H1 (cell line): ENCODE results near the gene SLC30A7. TPM values are rescaled to one million over a fixed set of nuclear protein-coding genes. Genes with fewer than 3 reads are reported as not detected.

ENCODE experiments used
- CTCF ChIA-PET: fragments of 300-600 bp; sonication (Branson Sonifier 250); formaldehyde crosslinking; loops from one replicate; lab custom pipeline; 2021; ENCODE audit not compliant: partially characterized antibody; lab: Charles Lee
- POLR2A ChIA-PET: fragments of 300-600 bp; sonication (Branson Sonifier 250); formaldehyde crosslinking; loops from one replicate; lab custom pipeline; 2021; ENCODE audit warnings: inconsistent platforms; ENCODE audit not compliant: partially characterized antibody; lab: Charles Lee
- DNase-seq, 2 experiments: peaks; one replicate each; pipeline versions ENCODE4 v3.0.0 to v3.0.0-alpha.2; 2010 to 2022; ENCODE audit warnings: low spot score in 2 of 2, low read depth in 1 of 2, mixed read lengths in 1 of 2
- FAIRE-seq: peaks from 2 replicates; lab custom pipeline; 2011; peaks lifted over from hg19 to GRCh38; lab: Jason Lieb, UNC
- H2AFZ ChIP-seq: 2 replicates; pipeline ENCODE4 v1.8.1; 2012; ENCODE audit warnings: low read length, inconsistent platforms
- H2AK5ac ChIP-seq: 2 replicates; pipeline ENCODE4 v1.6.1; 2013; ENCODE audit warnings: low read depth, low read length
- H2BK120ac ChIP-seq: replicated peaks from 2 replicates; pipeline ENCODE3; 2013; ENCODE audit warnings: low read depth, low read length, inconsistent platforms
- H2BK12ac ChIP-seq: 2 replicates; pipeline ENCODE4 v1.6.1; 2013; ENCODE audit warnings: low read depth, low read length
- H2BK15ac ChIP-seq: 2 replicates; pipeline ENCODE4 v1.6.1; 2013; ENCODE audit warnings: low read length
- H2BK20ac ChIP-seq: 2 replicates; pipeline ENCODE4 v1.6.1; 2013; ENCODE audit warnings: low read length
- H2BK5ac ChIP-seq: 2 replicates; pipeline ENCODE4 v1.6.1; 2013; ENCODE audit warnings: low read depth, low read length
- H3K14ac ChIP-seq: 2 replicates; pipeline ENCODE4 v1.6.1; 2013; ENCODE audit warnings: inconsistent platforms; ENCODE audit not compliant: insufficient read length
- H3K18ac ChIP-seq: 2 replicates; pipeline ENCODE4 v1.6.1; 2013; ENCODE audit warnings: low read length; ENCODE audit errors: extremely low read depth
- H3K23ac ChIP-seq: 2 replicates; pipeline ENCODE4 v1.6.1; 2013; ENCODE audit warnings: inconsistent platforms; ENCODE audit not compliant: insufficient read length
- H3K23me2 ChIP-seq: 2 replicates; pipeline ENCODE4 v1.6.1; 2013; ENCODE audit warnings: low read depth, low read length
- H3K27ac ChIP-seq: 2 replicates; pipeline ENCODE4 v1.6.1; 2011; ENCODE audit warnings: low read depth, low read length, inconsistent platforms
- H3K27me3 ChIP-seq, 4 experiments: replicated peaks in 1 of 4; 1 replicate in 1 of 4; 2 replicates in 3 of 4; pipeline versions ENCODE4 v1.6.1 to v1.8.1; 2011 to 2013; ENCODE audit warnings: low read length in 3 of 4, mild to moderate bottlenecking in 3 of 4, inconsistent platforms in 2 of 4, mixed read lengths in 2 of 4, moderate library complexity in 1 of 4; ENCODE audit not compliant: control insufficient read depth in 3 of 4, insufficient read depth in 3 of 4; ENCODE audit errors: extremely low read depth in 1 of 4
- H3K36me3 ChIP-seq, 4 experiments: 2 replicates each; pipeline versions ENCODE4 v1.6.1 to v1.8.1; 2011 to 2013; ENCODE audit warnings: mild to moderate bottlenecking in 4 of 4, low read length in 3 of 4, moderate library complexity in 2 of 4, control low read depth in 1 of 4, inconsistent platforms in 1 of 4; ENCODE audit not compliant: insufficient read depth in 4 of 4, control insufficient read depth in 2 of 4
- H3K4ac ChIP-seq: replicated peaks from 2 replicates; pipeline ENCODE3; 2013; ENCODE audit warnings: low read length, low read depth, mixed read lengths, inconsistent platforms; ENCODE audit not compliant: insufficient read length
- H3K4me1 ChIP-seq, 4 experiments: replicated peaks in 1 of 4; 1 replicate in 1 of 4; 2 replicates in 3 of 4; pipeline versions ENCODE4 v1.6.1 to v1.8.1; 2011 to 2013; ENCODE audit warnings: low read length in 3 of 4, inconsistent platforms in 2 of 4, mixed read lengths in 1 of 4; ENCODE audit not compliant: insufficient read depth in 4 of 4, control insufficient read depth in 3 of 4
- H3K4me2 ChIP-seq, 2 experiments: 2 replicates each; pipeline versions ENCODE4 v1.6.1 to v1.8.1; 2011 to 2013; ENCODE audit warnings: low read depth in 2 of 2, low read length in 2 of 2, control low read depth in 1 of 2, inconsistent platforms in 1 of 2, mild to moderate bottlenecking in 1 of 2; ENCODE audit not compliant: insufficient read depth in 1 of 2
- H3K4me3 ChIP-seq, 4 experiments: fragments of 200-600, 300-600 bp in 1 of 4; sonication (generic), shearing (Covaris generic), sonication (Bioruptor Twin) in 1 of 4; 2 replicates each; pipeline versions ENCODE4 v1.5.1 to v1.8.1; 2011 to 2016; ENCODE audit warnings: low read length in 4 of 4, low read depth in 3 of 4, control low read depth in 2 of 4, inconsistent platforms in 2 of 4, mild to moderate bottlenecking in 2 of 4, mixed read lengths in 1 of 4, moderate library complexity in 1 of 4; ENCODE audit not compliant: insufficient read depth in 2 of 4; ENCODE audit errors: extremely low read depth in 1 of 4
- H3K56ac ChIP-seq: replicated peaks from 2 replicates; pipeline ENCODE3; 2013; ENCODE audit warnings: low read depth, mild to moderate bottlenecking, mixed read lengths, low read length, inconsistent platforms; ENCODE audit not compliant: insufficient read length
- H3K79me1 ChIP-seq: 2 replicates; pipeline ENCODE4 v1.6.1; 2013; ENCODE audit warnings: low read depth, low read length, control low read depth
- H3K79me2 ChIP-seq, 2 experiments: 2 replicates each; pipeline versions ENCODE4 v1.6.1 to v1.8.1; 2012 to 2013; ENCODE audit warnings: low read length in 2 of 2, mild to moderate bottlenecking in 2 of 2, inconsistent platforms in 1 of 2; ENCODE audit not compliant: insufficient read depth in 2 of 2, control insufficient read depth in 1 of 2
- H3K9ac ChIP-seq, 4 experiments: replicated peaks in 1 of 4; 1 replicate in 1 of 4; 2 replicates in 3 of 4; pipeline versions ENCODE4 v1.6.1 to v1.8.1; 2011 to 2013; ENCODE audit warnings: low read depth in 3 of 4, low read length in 3 of 4, control low read depth in 2 of 4, mild to moderate bottlenecking in 2 of 4, moderate library complexity in 2 of 4, inconsistent platforms in 1 of 4; ENCODE audit errors: extremely low read depth in 1 of 4
- H3K9me3 ChIP-seq, 2 experiments: 2 replicates each; pipeline versions ENCODE4 v1.6.1 to v1.8.1; 2012 to 2013; ENCODE audit warnings: mild to moderate bottlenecking in 2 of 2, moderate library complexity in 2 of 2, control low read depth in 1 of 2, inconsistent platforms in 1 of 2, low read depth in 1 of 2, low read length in 1 of 2, mixed read lengths in 1 of 2; ENCODE audit not compliant: insufficient read depth in 2 of 2
- H4K20me1 ChIP-seq, 2 experiments: replicated peaks in 1 of 2; 2 replicates each; pipeline versions ENCODE3 to v1.8.1; 2011 to 2013; ENCODE audit warnings: inconsistent platforms in 2 of 2, low read length in 2 of 2, mild to moderate bottlenecking in 1 of 2; ENCODE audit not compliant: insufficient read depth in 2 of 2, control insufficient read depth in 1 of 2
- H4K5ac ChIP-seq: 2 replicates; pipeline ENCODE4 v1.6.1; 2013; ENCODE audit warnings: low read length, low read depth, mixed read lengths, inconsistent platforms; ENCODE audit not compliant: insufficient read length
- H4K8ac ChIP-seq: 2 replicates; pipeline ENCODE4 v1.8.0; 2013; ENCODE audit warnings: mild to moderate bottlenecking, moderate library complexity, low read length, inconsistent platforms; ENCODE audit not compliant: insufficient read depth; ENCODE audit errors: extremely low read depth
- H4K91ac ChIP-seq: replicated peaks from 2 replicates; pipeline ENCODE3; 2013; ENCODE audit warnings: low read length, mixed read lengths, inconsistent platforms; ENCODE audit not compliant: insufficient read length
- ASH2L ChIP-seq: fragments of 200-600, 300-600 bp; sonication (generic); IDR thresholded peaks from one replicate; pipeline ENCODE4 v1.7.1; 2017; ENCODE audit warnings: low read length
- CHD1 ChIP-seq: IDR thresholded peaks from 2 replicates; pipeline ENCODE4 v1.6.1; 2012; ENCODE audit warnings: low read depth, low read length, improper control_type of control experiment
- CREB1 ChIP-seq: IDR thresholded peaks from 2 replicates; pipeline ENCODE4 v1.6.1; 2012; ENCODE audit warnings: inconsistent platforms
- GTF2F1 ChIP-seq: IDR thresholded peaks from 2 replicates; pipeline ENCODE4 v1.6.1; 2012; ENCODE audit warnings: low read depth, low read length, improper control_type of control experiment, borderline replicate concordance
- HDAC6 ChIP-seq: IDR thresholded peaks from one replicate; pipeline ENCODE4 v1.7.1; 2012; ENCODE audit warnings: low read depth, mild to moderate bottlenecking, inconsistent platforms, low read length, moderate library complexity
- KDM1A ChIP-seq: fragments of 200-600, 300-600 bp; sonication (generic); IDR thresholded peaks from 2 replicates; pipeline ENCODE4 v1.7.1; 2016; ENCODE audit warnings: mild to moderate bottlenecking, low read length, borderline replicate concordance
- RBBP5 ChIP-seq: IDR thresholded peaks from 2 replicates; pipeline ENCODE4 v1.7.1; 2012; ENCODE audit warnings: low read depth, mild to moderate bottlenecking, inconsistent platforms, low read length, moderate library complexity, borderline replicate concordance
- RNF2 ChIP-seq: fragments of 200-900, 300-1000 bp; sonication (generic); IDR thresholded peaks from 2 replicates; pipeline ENCODE4 v1.7.1; 2016; ENCODE audit warnings: borderline replicate concordance, low read depth, mild to moderate bottlenecking, antibody characterized with exemption, low read length; ENCODE audit not compliant: poor library complexity, severe bottlenecking; ENCODE audit errors: missing control alignments
- SIN3A ChIP-seq, 2 experiments: IDR thresholded peaks in 1 of 2; conservative IDR thresholded peaks in 1 of 2; 2 replicates each; pipeline ENCODE4 v1.6.1; 2011 to 2012; ENCODE audit warnings: low read length in 2 of 2, improper control_type of control experiment in 1 of 2, low read depth in 1 of 2, mild to moderate bottlenecking in 1 of 2
- SUZ12 ChIP-seq: fragments of 200-600 bp; sonication (generic); IDR thresholded peaks from 2 replicates; pipeline ENCODE4 v1.6.1; 2012; ENCODE audit warnings: mild to moderate bottlenecking, inconsistent platforms, low read length, moderate library complexity, mixed read lengths
- YY1 ChIP-seq: IDR thresholded peaks from 2 replicates; pipeline ENCODE4 v1.6.1; 2011; ENCODE audit warnings: low read depth, mild to moderate bottlenecking, low read length
- WGBS, 2 experiments: shearing (Covaris generic) in 1 of 2; methylation state at CpG; one replicate each; pipeline versions ENCODE4 v1.1.6 to v1.1.7; 2013 to 2015; ENCODE audit warnings: low lambda C conversion rate in 2 of 2, mixed read lengths in 2 of 2, inconsistent platforms in 1 of 2, low coverage in 1 of 2, missing lambda C conversion rate in 1 of 2; ENCODE audit not compliant: insufficient replicate concordance in 2 of 2, insufficient coverage in 1 of 2, insufficient read length in 1 of 2; ENCODE audit errors: extremely low coverage in 1 of 2, missing lambda C conversion rate in 1 of 2; 5-methylcytosine and 5-hydroxymethylcytosine counted together
- polyA plus RNA-seq, 7 experiments: library from polyadenylated mRNA; depleted of rRNA in 3 of 7; stranded (reverse) in 5 of 7; unstranded in 2 of 7; fragments of >200 nt in 5 of 7; fragments of 200-250 nt in 2 of 7; gene quantifications; 1 replicate in 5 of 7; 2 replicates in 1 of 7; 4 replicates in 1 of 7; pipeline versions ENCODE4 v1.2.1 to v1.2.3, GENCODE V29; 2011 to 2013; ENCODE audit warnings: missing spikeins in 2 of 7, mixed read lengths in 2 of 7
- total RNA-seq: library from RNA; stranded (reverse); fragmentation: NEBNext Ultra II Directional; extraction: Animal tissue kit (Norgen Biotek cat#: 25700); gene quantifications from 2 replicates; pipeline ENCODE4 v1.2.1, GENCODE V29; 2021
- TF ChIP-seq, protein P1 (sequence below): IDR thresholded peaks from 2 replicates; pipeline ENCODE4 v1.6.1; 2012; ENCODE audit warnings: low read length, inconsistent platforms

SLC30A7 gene
- total and polyA plus RNA-seq, 2 of the 8 experiments (the other 6 are each of a cell fraction or from before 2014, with no cell fraction given): 5.5 to 22.1 TPM

DNA sequence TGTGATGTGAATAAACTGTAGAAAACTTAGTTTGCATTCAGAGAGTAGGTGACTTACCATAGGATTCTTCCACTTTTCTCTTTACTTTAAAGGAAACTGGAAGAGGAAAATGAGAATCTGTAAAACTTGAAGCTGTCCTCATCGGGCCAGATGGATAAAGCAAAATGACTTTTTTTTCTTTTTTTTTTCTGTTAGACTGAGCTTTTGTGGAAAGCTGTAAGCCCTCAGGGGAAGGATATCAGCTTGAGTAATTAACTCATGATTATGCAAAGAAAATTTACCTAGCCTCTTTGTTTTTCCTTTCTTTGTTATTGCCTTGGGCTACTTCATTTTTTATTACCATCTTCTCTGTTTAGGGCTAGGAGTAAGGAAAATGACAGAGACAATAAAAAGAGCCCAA, 76.3 kb downstream of the SLC30A7 start:
- H3K4me1 ChIP-seq: peaks cover 0 to 10% (median 0%) of the 10 kb centered on the region in 4 experiments; a peak in 1 of 7 replicates
- H4K91ac ChIP-seq: no peak overlapping the region
- FAIRE-seq (no peak), DNase-seq (no peak)
- H2AFZ ChIP-seq: no peak overlapping the region
- no peak overlapping the region for H3K56ac ChIP-seq
- no peak overlapping the region for H3K23ac ChIP-seq
- no peak overlapping the region for H2BK5ac ChIP-seq
- H3K79me1 ChIP-seq: no peaks in the 10 kb centered on the region
- no peaks in the 10 kb centered on the region for H3K9me3 ChIP-seq
- no peaks in the 10 kb centered on the region for H4K20me1 ChIP-seq
- H3K27ac ChIP-seq: no peak overlapping the region
- no peaks in the 10 kb centered on the region for H3K27me3 ChIP-seq
- CTCF ChIA-PET: interaction anchor here (0.7 kb wide), 1 partner anchor 316 kb away, joined by 3 read pairs; no protein-coding TSS in a partner anchor
- H3K4me3 ChIP-seq: no peak overlapping the region
- no peak overlapping the region for H2AK5ac ChIP-seq
- no peak overlapping the region for H4K8ac ChIP-seq
- no peaks in the 10 kb centered on the region for H3K79me2 ChIP-seq
- H2BK12ac ChIP-seq: no peak overlapping the region
- H2BK120ac ChIP-seq: no peak overlapping the region
- H3K36me3 ChIP-seq: peaks cover 0 to 13% (median 6%) of the 10 kb centered on the region in 4 experiments; a peak in 4 of 8 replicates
- no peaks in the 10 kb centered on the region for H3K23me2 ChIP-seq
- H3K9ac ChIP-seq: no peak overlapping the region
- H3K4me2 ChIP-seq: no peak overlapping the region
- 83% methylated on average over 1 of the region's 1 CpG; no CpG with 5 or more reads in 1 of the 2 experiments for WGBS, 2 experiments
- no peak overlapping the region for H3K4ac ChIP-seq
- no peak overlapping the region for H3K18ac ChIP-seq
- no peak overlapping the region for H2BK20ac ChIP-seq
- no peak overlapping the region for H2BK15ac ChIP-seq
- H4K5ac ChIP-seq: no peak overlapping the region
- POLR2A ChIA-PET: no interaction called here
- no peak overlapping the region for H3K14ac ChIP-seq
- TF ChIP-seq SUZ12 (no peak), ASH2L (no peak), RBBP5 (no peak), RNF2 (no peak), YY1 (no peak), HDAC6 (no peak), CHD1 (no peak), SIN3A (conservative IDR thresholded peaks at IDR 0.05 in 1 of 2, IDR thresholded peaks at IDR 0.05 in 1 of 2; ENCODE audit: low read depth in 1 of 2, low read length in 2 of 2) (no peak), CREB1 (no peak), KDM1A (no peak), GTF2F1 (no peak)
- TF ChIP-seq, protein P1, sequence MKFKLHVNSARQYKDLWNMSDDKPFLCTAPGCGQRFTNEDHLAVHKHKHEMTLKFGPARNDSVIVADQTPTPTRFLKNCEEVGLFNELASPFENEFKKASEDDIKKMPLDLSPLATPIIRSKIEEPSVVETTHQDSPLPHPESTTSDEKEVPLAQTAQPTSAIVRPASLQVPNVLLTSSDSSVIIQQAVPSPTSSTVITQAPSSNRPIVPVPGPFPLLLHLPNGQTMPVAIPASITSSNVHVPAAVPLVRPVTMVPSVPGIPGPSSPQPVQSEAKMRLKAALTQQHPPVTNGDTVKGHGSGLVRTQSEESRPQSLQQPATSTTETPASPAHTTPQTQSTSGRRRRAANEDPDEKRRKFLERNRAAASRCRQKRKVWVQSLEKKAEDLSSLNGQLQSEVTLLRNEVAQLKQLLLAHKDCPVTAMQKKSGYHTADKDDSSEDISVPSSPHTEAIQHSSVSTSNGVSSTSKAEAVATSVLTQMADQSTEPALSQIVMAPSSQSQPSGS: no peak
